Measurements from ENCODE around the gene MRAS. TPM values are rescaled to one million over a fixed set of nuclear protein-coding genes. Genes with fewer than 3 reads are reported as not detected.
"Not testable (repeated sequence)": the region's sequence is repeated elsewhere in the genome, so short reads cannot be mapped to it uniquely, and the experiment has no call there.

Gene MRAS
- total and polyA plus RNA-seq, 2 of the 13 experiments (the other 11 are each of a cell fraction or from before 2014, with no cell fraction given), result 8.8 to 36.2 TPM

- no TSS peak for BruUV-seq (replicated peaks)
- TF ChIP-seq STAG1 (CRISPR knock-in tag; IDR thresholded peaks at IDR 0.05) (peak; percentile 65), RAD21 (CRISPR knock-in tag; IDR thresholded peaks at IDR 0.05) (0 out of 2 replicates have a peak, but pooled peaks have one; percentile 25), MEIS1 (CRISPR knock-in tag; IDR thresholded peaks at IDR 0.05; ENCODE audit: borderline replicate concordance) (no peak), KDM1A (CRISPR knock-in tag; IDR thresholded peaks at IDR 0.05) (no peak), CTCF (CRISPR knock-in tag; IDR thresholded peaks at IDR 0.05) (peak; percentile 56), ONECUT2 (CRISPR knock-in tag; IDR thresholded peaks at IDR 0.05) (no peak), KAT2B (IDR thresholded peaks at IDR 0.05; ENCODE audit: borderline replicate concordance, low read depth, low read length) (no peak)
- Histone ChIP-seq H3K36me3 (replicated peaks in 1 of 2; ENCODE audit: control insufficient read depth in 1 of 2, insufficient read depth in 2 of 2, low read length in 2 of 2) (no peaks in the 10 kb centered on the region), H3K9me3 (ENCODE audit: low read length) (no peaks in the 10 kb centered on the region), H3K27me3 (ENCODE audit: control insufficient read depth in 1 of 2, insufficient read depth in 2 of 2, low read length in 2 of 2) (no peaks in the 10 kb centered on the region; a peak in 1 of 5 replicates), H3K27ac (ENCODE audit: extremely low read length, insufficient read depth, low read length) (no peak overlapping the region), H3K4me2 (ENCODE audit: low read depth, low read length) (no peak overlapping the region), H3K4me3 (replicated peaks in 1 of 3; ENCODE audit: insufficient read depth in 1 of 3, low read depth in 2 of 3, low read length in 3 of 3) (no peak overlapping the region), H3K79me2 (ENCODE audit: insufficient read depth, low read length) (no peaks in the 10 kb centered on the region), H3K4me1 (ENCODE audit: insufficient read depth, low read length) (no peaks in the 10 kb centered on the region), H4K20me1 (ENCODE audit: insufficient read depth, low read length) (no peaks in the 10 kb centered on the region), H3K9ac (ENCODE audit: insufficient read depth, low read depth, low read length) (no peak overlapping the region), H2AFZ (ENCODE audit: low read length) (no peak overlapping the region)
- POLR2A ChIA-PET, result no interaction called here
- FAIRE-seq (peak; percentile 8), ATAC-seq (peak; percentile 47; the same call in 1 of the 3 replicates), DNase-seq (ENCODE audit: low spot score) (no peak)
- in situ Hi-C loops (cut with HindIII; ENCODE audit: extremely low pct_ligation_motif_present, low pct_unique_long_range_greater_than_20kb), result no loop called here
- intact Hi-C loops (cut with micrococcal nuclease; ENCODE audit: unreplicated experiment), result loop anchor here (10.0 kb wide), 1 partner anchor 241 kb away; the partner anchor contains the start of gene ARMC8
- WGBS (ENCODE audit: low lambda C conversion rate), result 30% methylated on average over 3 of the region's 3 CpGs
- CTCF ChIA-PET (ENCODE audit: low intra/inter-chr PET ratio, low total read pairs), result no interaction called here
Measured at GRCh38 chr3:138426211-138426610, 77.8 kb downstream of the MRAS start.

- H3K36me3 ChIP-seq (replicated peaks in 1 of 2; ENCODE audit: control insufficient read depth in 1 of 2, insufficient read depth in 2 of 2, low read length in 2 of 2); H3K27me3 ChIP-seq (ENCODE audit: control insufficient read depth in 1 of 2, insufficient read depth in 2 of 2, low read length in 2 of 2); CTCF ChIA-PET (ENCODE audit: low intra/inter-chr PET ratio, low total read pairs); DNase-seq (ENCODE audit: low spot score); H3K4me2 ChIP-seq (ENCODE audit: low read depth, low read length); H3K9me3 ChIP-seq (ENCODE audit: low read length); H3K4me1 ChIP-seq (ENCODE audit: insufficient read depth, low read length); H2AFZ ChIP-seq (ENCODE audit: low read length); FAIRE-seq; ATAC-seq; BruUV-seq (replicated peaks); H3K79me2 ChIP-seq (ENCODE audit: insufficient read depth, low read length); POLR2A ChIA-PET; in situ Hi-C loops (cut with HindIII; ENCODE audit: extremely low pct_ligation_motif_present, low pct_unique_long_range_greater_than_20kb); H3K4me3 ChIP-seq (replicated peaks in 1 of 3; ENCODE audit: insufficient read depth in 1 of 3, low read depth in 2 of 3, low read length in 3 of 3); H3K27ac ChIP-seq (ENCODE audit: extremely low read length, insufficient read depth, low read length); H3K9ac ChIP-seq (ENCODE audit: insufficient read depth, low read depth, low read length); H4K20me1 ChIP-seq (ENCODE audit: insufficient read depth, low read length): not testable (repeated sequence)
- 86% methylated on average over 4 of the region's 4 CpGs for WGBS (ENCODE audit: low lambda C conversion rate)
- intact Hi-C loops (cut with micrococcal nuclease; ENCODE audit: unreplicated experiment), result loop anchor here (10.0 kb wide), 1 partner anchor 242 kb away; the partner anchor contains the start of gene ARMC8
Measured at GRCh38 chr3:138426754-138427153, 78.4 kb downstream of the MRAS start.
